ENCODE measurements around the gene CTIF. TPM values are rescaled to one million over a fixed set of nuclear protein-coding genes. Genes with fewer than 3 reads are reported as not detected.

Gene CTIF
- polyA plus RNA-seq, 1 donor from 2014 or later, result 50.2 TPM

- H3K79me2 ChIP-seq (replicated peaks; ENCODE audit: insufficient read depth, low read length), result no peaks in the 10 kb centered on the region
- no peaks in the 10 kb centered on the region for H3K9me2 ChIP-seq (ENCODE audit: insufficient read depth, low read length)
- H3K4me3 ChIP-seq (ENCODE audit: low read length), result no peak overlapping the region
- no peaks in the 10 kb centered on the region for H3K36me3 ChIP-seq (ENCODE audit: insufficient read depth, low read length)
- no peak overlapping the region for H3K4me2 ChIP-seq (ENCODE audit: low read length)
- no peak overlapping the region for H3K27ac ChIP-seq (ENCODE audit: low read length)
- no peak for TF ChIP-seq TAF1 (IDR thresholded peaks at IDR 0.05; ENCODE audit: low read depth)
- no peak for TF ChIP-seq RAD21 (conservative IDR thresholded peaks at IDR 0.05)
- TF ChIP-seq REST (IDR thresholded peaks at IDR 0.05; ENCODE audit: borderline replicate concordance), result no peak
- no peak for TF ChIP-seq EP300 (conservative IDR thresholded peaks at IDR 0.05; ENCODE audit: poor library complexity, severe bottlenecking)
- no peak for TF ChIP-seq MXI1 (conservative IDR thresholded peaks at IDR 0.05; ENCODE audit: poor library complexity, severe bottlenecking)
- TF ChIP-seq EZH2 (IDR thresholded peaks at IDR 0.05; ENCODE audit: borderline replicate concordance, insufficient read depth, low read length, poor library complexity, severe bottlenecking), result no peak
- TF ChIP-seq SMC3 (conservative IDR thresholded peaks at IDR 0.05; ENCODE audit: poor library complexity), result no peak
- no peak for TF ChIP-seq CTCF (IDR thresholded peaks at IDR 0.05; ENCODE audit: poor library complexity, severe bottlenecking)
- no peak for TF ChIP-seq POLR2AphosphoS5 (IDR thresholded peaks at IDR 0.05)
- no peak overlapping the region for H3K9ac ChIP-seq (ENCODE audit: low read length)
- H3K9me3 ChIP-seq (ENCODE audit: low read length), result no peaks in the 10 kb centered on the region
- H2AFZ ChIP-seq (ENCODE audit: low read depth, low read length), result no peak overlapping the region
- H3F3A ChIP-seq (ENCODE audit: insufficient read depth, low read length, poor library complexity, severe bottlenecking), result no peaks in the 10 kb centered on the region
- no peaks in the 10 kb centered on the region for H3K27me3 ChIP-seq (ENCODE audit: insufficient read depth, low read depth, low read length)
- H4K20me1 ChIP-seq (ENCODE audit: insufficient read depth), result no peaks in the 10 kb centered on the region
These were observed 141.8 kb downstream of the CTIF start for GRCh38 chr18:48680339-48681250.

GRCh38 chr18:48682768-48683167, 143.9 kb downstream of the CTIF start:
- Histone ChIP-seq H3K9me3 (ENCODE audit: low read length) (no peaks in the 10 kb centered on the region), H3K27me3 (ENCODE audit: insufficient read depth, low read depth, low read length) (no peaks in the 10 kb centered on the region), H3K27ac (ENCODE audit: low read length) (no peak overlapping the region), H3K9ac (ENCODE audit: low read length) (no peak overlapping the region), H3K4me3 (ENCODE audit: low read length) (no peak overlapping the region), H3K79me2 (replicated peaks; ENCODE audit: insufficient read depth, low read length) (no peaks in the 10 kb centered on the region), H3K4me2 (ENCODE audit: low read length) (no peak overlapping the region), H3F3A (ENCODE audit: insufficient read depth, low read length, poor library complexity, severe bottlenecking) (no peaks in the 10 kb centered on the region), H3K36me3 (ENCODE audit: insufficient read depth, low read length) (no peaks in the 10 kb centered on the region), H3K9me2 (ENCODE audit: insufficient read depth, low read length) (no peaks in the 10 kb centered on the region), H4K20me1 (ENCODE audit: insufficient read depth) (no peaks in the 10 kb centered on the region), H2AFZ (ENCODE audit: low read depth, low read length) (no peak overlapping the region)
- TF ChIP-seq EP300 (conservative IDR thresholded peaks at IDR 0.05; ENCODE audit: poor library complexity, severe bottlenecking) (no peak), POLR2AphosphoS5 (IDR thresholded peaks at IDR 0.05) (no peak), REST (IDR thresholded peaks at IDR 0.05; ENCODE audit: borderline replicate concordance) (no peak), EZH2 (IDR thresholded peaks at IDR 0.05; ENCODE audit: borderline replicate concordance, insufficient read depth, low read length, poor library complexity, severe bottlenecking) (no peak), TAF1 (IDR thresholded peaks at IDR 0.05; ENCODE audit: low read depth) (no peak), CTCF (IDR thresholded peaks at IDR 0.05; ENCODE audit: poor library complexity, severe bottlenecking) (no peak), RAD21 (conservative IDR thresholded peaks at IDR 0.05) (no peak), MXI1 (conservative IDR thresholded peaks at IDR 0.05; ENCODE audit: poor library complexity, severe bottlenecking) (no peak), SMC3 (conservative IDR thresholded peaks at IDR 0.05; ENCODE audit: poor library complexity) (no peak)

Data from neural cell (in vitro differentiated cells).